Neuronal stem cell (in vitro differentiated cells): ENCODE data around the gene TMEM145.

Source experiments
- DNase-seq: peaks from one replicate; pipeline ENCODE4 v3.0.0-alpha.2; 2013; ENCODE audit warnings: low spot score
- H2AFZ ChIP-seq: one replicate; pipeline ENCODE4 v1.6.1; 2013; ENCODE audit warnings: mild to moderate bottlenecking, low read length, inconsistent platforms
- H2AK5ac ChIP-seq: 2 replicates; pipeline ENCODE4 v1.6.1; 2013; ENCODE audit warnings: low read depth, mild to moderate bottlenecking, inconsistent platforms, low read length, moderate library complexity, mixed read lengths
- H2BK120ac ChIP-seq: 2 replicates; pipeline ENCODE4 v1.6.1; 2013; ENCODE audit warnings: low read depth, mild to moderate bottlenecking, inconsistent platforms, low read length, moderate library complexity, mixed read lengths
- H2BK12ac ChIP-seq: one replicate; pipeline ENCODE4 v1.6.1; 2013; ENCODE audit warnings: low read length, inconsistent platforms
- H2BK15ac ChIP-seq: 2 replicates; pipeline ENCODE4 v1.6.1; 2013; ENCODE audit warnings: mild to moderate bottlenecking, low read length, inconsistent platforms, mixed read lengths
- H2BK5ac ChIP-seq: one replicate; pipeline ENCODE4 v1.6.1; 2013; ENCODE audit warnings: inconsistent platforms, mild to moderate bottlenecking, low read length, moderate library complexity
- H3K14ac ChIP-seq: one replicate; pipeline ENCODE4 v1.6.1; 2013; ENCODE audit warnings: low read length, inconsistent platforms
- H3K18ac ChIP-seq: 2 replicates; pipeline ENCODE4 v1.6.1; 2013; ENCODE audit warnings: low read length, inconsistent platforms
- H3K23ac ChIP-seq: 2 replicates; pipeline ENCODE4 v1.6.1; 2013; ENCODE audit warnings: low read depth, mild to moderate bottlenecking, mixed read lengths, low read length, inconsistent platforms; ENCODE audit not compliant: poor library complexity
- H3K27ac ChIP-seq: replicated peaks from 3 replicates; pipeline ENCODE4 v1.5.1; 2013; ENCODE audit warnings: low read length, inconsistent platforms
- H3K27me3 ChIP-seq, 3 experiments: 2 replicates each; pipeline ENCODE4 v1.6.1; 2013; ENCODE audit warnings: low read length in 3 of 3, mild to moderate bottlenecking in 2 of 3, inconsistent platforms in 1 of 3, low read depth in 1 of 3, mixed read lengths in 1 of 3, moderate library complexity in 1 of 3; ENCODE audit not compliant: control insufficient read depth in 3 of 3, insufficient read depth in 3 of 3
- H3K36me3 ChIP-seq, 2 donors: replicated peaks in 1 of 2; 2 replicates each; pipeline ENCODE4 v1.6.1; 2013; ENCODE audit warnings: low read length in 2 of 2; ENCODE audit not compliant: control insufficient read depth in 2 of 2, insufficient read depth in 2 of 2
- H3K4ac ChIP-seq: 2 replicates; pipeline ENCODE4 v1.6.1; 2013; ENCODE audit warnings: inconsistent platforms, mild to moderate bottlenecking, low read length, moderate library complexity
- H3K4me1 ChIP-seq, 2 donors: 1 replicate in 1 of 2; 2 replicates in 1 of 2; pipeline ENCODE4 v1.6.1; 2013; ENCODE audit warnings: low read length in 2 of 2, low read depth in 1 of 2; ENCODE audit not compliant: control insufficient read depth in 2 of 2, insufficient read depth in 1 of 2
- H3K4me2 ChIP-seq: one replicate; pipeline ENCODE4 v1.6.1; 2013; ENCODE audit warnings: mild to moderate bottlenecking, low read length, inconsistent platforms; ENCODE audit not compliant: insufficient read depth, poor library complexity, severe bottlenecking
- H3K4me3 ChIP-seq, 2 donors: 2 replicates each; pipeline ENCODE4 v1.5.1; 2013; ENCODE audit warnings: low read length in 2 of 2, mild to moderate bottlenecking in 2 of 2, inconsistent platforms in 1 of 2, moderate library complexity in 1 of 2
- H3K79me1 ChIP-seq: one replicate; pipeline ENCODE4 v1.6.1; 2013; ENCODE audit warnings: low read depth, mild to moderate bottlenecking, inconsistent platforms, low read length, moderate library complexity
- H3K9ac ChIP-seq: one replicate; pipeline ENCODE4 v1.6.1; 2013; ENCODE audit warnings: mild to moderate bottlenecking, low read depth, low read length, inconsistent platforms; ENCODE audit not compliant: poor library complexity
- H3K9me3 ChIP-seq, 2 donors: replicated peaks in 1 of 2; 2 replicates each; pipeline versions ENCODE3 to v1.6.1; 2013; ENCODE audit warnings: low read length in 2 of 2, mild to moderate bottlenecking in 2 of 2, inconsistent platforms in 1 of 2, low read depth in 1 of 2, mixed read lengths in 1 of 2, moderate library complexity in 1 of 2; ENCODE audit not compliant: control insufficient read depth in 2 of 2, insufficient read depth in 1 of 2
- H4K8ac ChIP-seq: one replicate; pipeline ENCODE4 v1.6.1; 2013; ENCODE audit warnings: low read depth, mild to moderate bottlenecking, inconsistent platforms, low read length, moderate library complexity
- H4K91ac ChIP-seq: one replicate; pipeline ENCODE4 v1.6.1; 2013; ENCODE audit warnings: low read length, low read depth, mild to moderate bottlenecking, inconsistent platforms; ENCODE audit not compliant: poor library complexity
- WGBS, 2 donors: extraction: QIAGEN DNeasy Blood & Tissue Kit; methylation state at CpG; one replicate each; pipeline ENCODE4 v1.1.7; 2013; ENCODE audit warnings: missing lambda C conversion rate in 2 of 2, mixed read lengths in 1 of 2; ENCODE audit not compliant: insufficient read length in 2 of 2, insufficient replicate concordance in 1 of 2; ENCODE audit errors: extremely low coverage in 2 of 2; 5-methylcytosine and 5-hydroxymethylcytosine counted together

TMEM145 gene

GRCh38 chr19:42309686-42310085, 3.4 kb upstream of the TMEM145 start:
- no CpG with 5 or more reads among the region's 14 CpGs for WGBS, 2 donors
- no peak overlapping the region for H2AFZ ChIP-seq

GRCh38 chr19:42311657-42312056, 1.5 kb upstream of the TMEM145 start:
- Histone ChIP-seq H2AK5ac (peak overlapping the region; percentile 68), H3K4me1 (peaks cover 4 to 5% of the 10 kb centered on the region in 2 donors), H3K27me3 (peaks cover 0 to 17% (median 0%) of the 10 kb centered on the region in 3 experiments), H3K4me3 (no peak overlapping the region), H3K18ac (no peak overlapping the region), H2BK12ac (no peak overlapping the region), H3K4me2 (no peak overlapping the region), H4K8ac (no peak overlapping the region), H3K27ac (no peak overlapping the region), H3K79me1 (no peaks in the 10 kb centered on the region), H3K9me3 (no peaks in the 10 kb centered on the region), H3K9ac (no peak overlapping the region), H2BK5ac (no peak overlapping the region), H3K36me3 (no peaks in the 10 kb centered on the region), H3K4ac (no peak overlapping the region), H2AFZ (no peak overlapping the region), H4K91ac (no peak overlapping the region), H3K14ac (no peak overlapping the region), H3K23ac (no peak overlapping the region), H2BK15ac (no peak overlapping the region), H2BK120ac (no peak overlapping the region)
- no CpG with 5 or more reads among the region's 2 CpGs for WGBS, 2 donors
- DNase-seq = no peak

More at GRCh38 chr19:42309686-42310085, 3.4 kb upstream of the TMEM145 start:
- Histone ChIP-seq H2AK5ac (peak overlapping the region; percentile 56), H3K27ac (no peak overlapping the region), H4K91ac (no peak overlapping the region), H3K4me1 (peaks cover 0 to 5% of the 10 kb centered on the region in 2 donors), H3K79me1 (no peaks in the 10 kb centered on the region), H4K8ac (no peak overlapping the region), H3K23ac (no peak overlapping the region), H2BK5ac (no peak overlapping the region), H3K18ac (peak overlapping the region; percentile 76), H3K4ac (no peak overlapping the region), H2BK15ac (peak overlapping the region; percentile 32), H3K14ac (peak overlapping the region; percentile 56), H3K36me3 (no peaks in the 10 kb centered on the region), H3K9me3 (no peaks in the 10 kb centered on the region), H3K4me3 (no peak overlapping the region), H2BK120ac (no peak overlapping the region), H2BK12ac (no peak overlapping the region), H3K9ac (peak overlapping the region; percentile 70), H3K4me2 (no peak overlapping the region), H3K27me3 (peaks cover 0 to 12% (median 0%) of the 10 kb centered on the region in 3 experiments)
- no peak for DNase-seq

GRCh38 chr19:42312370-42312769, 739 bp upstream of the TMEM145 start:
- no peak overlapping the region for H3K14ac ChIP-seq
- H3K4ac ChIP-seq = no peak overlapping the region
- no peak overlapping the region for H4K91ac ChIP-seq
- H3K27ac ChIP-seq = no peak overlapping the region
- no peaks in the 10 kb centered on the region for H3K9me3 ChIP-seq
- H4K8ac ChIP-seq = no peak overlapping the region
- H3K23ac ChIP-seq = peak overlapping the region; percentile 83
- H3K9ac ChIP-seq = no peak overlapping the region
- H3K27me3 ChIP-seq = peaks cover 0 to 17% (median 0%) of the 10 kb centered on the region in 3 experiments
- no peak overlapping the region for H3K4me2 ChIP-seq
- no peak for DNase-seq
- no CpG with 5 or more reads among the region's 5 CpGs for WGBS, 2 donors
- H3K4me3 ChIP-seq = no peak overlapping the region
- H3K36me3 ChIP-seq = no peaks in the 10 kb centered on the region
- no peak overlapping the region for H2BK5ac ChIP-seq
- no peak overlapping the region for H2BK12ac ChIP-seq
- no peak overlapping the region for H2BK120ac ChIP-seq
- H3K79me1 ChIP-seq = no peaks in the 10 kb centered on the region
- H2AK5ac ChIP-seq = peak overlapping the region; percentile 2
- peak overlapping the region; percentile 16 for H3K18ac ChIP-seq
- peaks cover 5 to 8% of the 10 kb centered on the region in 2 donors for H3K4me1 ChIP-seq
- H2BK15ac ChIP-seq = no peak overlapping the region
- peak overlapping the region; percentile 96 for H2AFZ ChIP-seq

GRCh38 chr19:42313840-42314755, 989 bp downstream of the TMEM145 start:
- Histone ChIP-seq H2BK5ac (no peak overlapping the region), H3K36me3 (no peaks in the 10 kb centered on the region), H4K8ac (no peak overlapping the region), H4K91ac (no peak overlapping the region), H2AFZ (peak overlapping the region; percentile 96), H3K23ac (peak overlapping the region; percentile 73), H3K27me3 (peaks cover 0 to 17% (median 0%) of the 10 kb centered on the region in 3 experiments), H3K4ac (no peak overlapping the region), H3K4me3 (peak overlapping the region in 1 of 2 donors; percentile 52), H3K27ac (no peak overlapping the region), H3K18ac (peak overlapping the region; percentile 72), H3K4me1 (peaks cover 5 to 8% of the 10 kb centered on the region in 2 donors), H3K14ac (no peak overlapping the region), H3K79me1 (no peaks in the 10 kb centered on the region), H2BK15ac (peak overlapping the region; percentile 6), H2AK5ac (no peak overlapping the region), H3K9ac (no peak overlapping the region), H3K9me3 (no peaks in the 10 kb centered on the region), H2BK120ac (no peak overlapping the region), H2BK12ac (no peak overlapping the region), H3K4me2 (peak overlapping the region; percentile 98)
- DNase-seq = no peak
- no CpG with 5 or more reads among the region's 26 CpGs for WGBS, 2 donors
